ENCODE results near the gene SPATC1L.
A peak's percentile ranks its signal among the peaks of the same experiment; 100 is the strongest.
"Not testable (repeated sequence)": the region's sequence is repeated elsewhere in the genome, so short reads cannot be mapped to it uniquely, and the experiment has no call there.

The SPATC1L gene

DNA sequence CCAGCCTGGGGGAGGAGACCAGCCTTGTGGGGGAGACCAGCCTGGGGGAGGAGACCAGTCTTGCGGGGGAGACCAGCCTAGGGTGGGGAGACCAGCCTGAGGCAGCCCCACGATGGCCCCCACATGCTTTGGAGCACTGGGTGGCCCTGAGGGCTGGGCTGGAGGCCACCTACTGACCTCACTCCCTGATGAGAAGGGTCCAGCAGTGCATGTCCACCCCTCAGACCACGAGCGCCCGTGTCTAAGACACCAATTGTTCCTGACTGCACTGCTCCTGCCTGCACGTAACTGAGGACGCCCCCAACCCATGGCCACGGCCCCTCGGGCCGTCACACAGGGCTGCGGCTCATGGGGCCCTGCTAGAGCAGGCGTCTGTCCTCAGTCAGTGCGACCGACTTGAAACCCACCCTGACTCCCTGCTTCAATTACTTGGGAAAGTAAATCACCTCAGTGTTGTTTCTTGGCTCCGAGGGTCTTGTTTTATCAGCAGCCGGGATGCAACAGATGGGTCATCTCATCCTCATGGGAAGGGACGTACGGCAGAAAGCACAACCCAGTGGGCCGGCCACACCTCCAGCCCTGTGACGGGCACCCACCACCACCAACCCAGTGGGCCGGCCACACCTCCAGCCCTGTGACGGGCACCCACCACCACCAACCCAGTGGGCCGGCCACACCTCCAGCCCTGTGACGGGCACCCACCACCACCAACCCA, at the start of gene SPATC1L:
TSS of gene SPATC1L (minus strand) at position 550 of the 715 bp plus-strand sequence. CDS start 1,643 bp downstream, outside the sequence.
- DNase-seq: peak; percentile 56

DNA sequence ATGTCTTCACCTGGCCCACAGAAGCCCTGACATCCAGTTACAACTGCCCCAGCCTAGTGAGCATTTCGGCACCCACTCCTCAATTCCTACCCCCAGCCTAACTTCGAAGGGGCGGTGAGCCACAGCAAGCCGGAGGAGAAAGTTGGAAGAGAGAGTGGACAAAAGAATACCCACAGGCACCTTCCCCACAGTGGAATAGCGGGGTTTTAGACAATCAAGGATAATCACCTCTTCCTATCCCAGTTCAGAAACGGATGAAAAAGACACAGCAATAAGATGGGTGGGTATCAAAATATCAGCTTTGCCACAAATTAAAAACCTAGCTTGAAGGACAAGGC, 45.6 kb upstream of the SPATC1L start:
- no peak for DNase-seq

DNA sequence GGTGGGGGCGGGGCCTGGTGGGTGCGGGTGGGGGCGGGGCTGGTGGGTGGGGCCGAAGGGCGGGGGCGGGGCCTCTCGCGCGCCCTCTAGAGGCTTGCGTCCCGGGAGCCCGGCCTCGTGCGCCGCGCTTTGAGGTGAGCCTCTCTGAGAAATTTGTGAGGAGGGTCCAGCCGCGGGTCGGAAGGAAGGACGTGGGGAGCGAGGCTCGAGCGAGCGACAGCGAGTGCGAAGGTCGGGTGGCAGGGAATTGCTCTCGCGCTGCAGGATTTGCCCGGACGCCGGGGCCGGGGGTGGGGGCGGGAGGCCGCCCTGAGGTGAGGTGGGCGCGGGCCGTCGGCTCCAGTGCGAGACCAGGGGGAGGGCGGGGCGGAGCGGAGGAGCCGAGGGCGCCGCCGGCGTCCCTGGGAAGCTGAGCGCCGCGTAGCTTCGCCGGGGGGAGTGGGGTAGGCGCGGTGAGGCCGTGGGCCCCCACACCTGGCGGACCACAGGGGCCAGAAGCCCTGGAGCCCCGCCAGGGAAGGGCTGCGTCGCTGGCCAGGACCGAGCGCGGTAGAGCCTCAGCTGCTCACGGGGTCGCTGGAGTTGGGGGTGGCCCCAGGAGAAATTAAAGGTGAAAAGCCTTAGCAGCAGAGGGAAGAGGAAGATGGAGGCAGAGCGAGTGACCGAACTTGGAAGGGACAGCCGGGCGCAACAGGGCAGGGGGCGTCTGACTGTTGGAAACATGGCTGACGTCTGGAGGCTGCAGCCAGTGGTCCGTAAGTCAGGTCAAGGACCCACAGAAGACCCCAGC, 45.1 kb upstream of the SPATC1L start:
- no peak for DNase-seq

DNA sequence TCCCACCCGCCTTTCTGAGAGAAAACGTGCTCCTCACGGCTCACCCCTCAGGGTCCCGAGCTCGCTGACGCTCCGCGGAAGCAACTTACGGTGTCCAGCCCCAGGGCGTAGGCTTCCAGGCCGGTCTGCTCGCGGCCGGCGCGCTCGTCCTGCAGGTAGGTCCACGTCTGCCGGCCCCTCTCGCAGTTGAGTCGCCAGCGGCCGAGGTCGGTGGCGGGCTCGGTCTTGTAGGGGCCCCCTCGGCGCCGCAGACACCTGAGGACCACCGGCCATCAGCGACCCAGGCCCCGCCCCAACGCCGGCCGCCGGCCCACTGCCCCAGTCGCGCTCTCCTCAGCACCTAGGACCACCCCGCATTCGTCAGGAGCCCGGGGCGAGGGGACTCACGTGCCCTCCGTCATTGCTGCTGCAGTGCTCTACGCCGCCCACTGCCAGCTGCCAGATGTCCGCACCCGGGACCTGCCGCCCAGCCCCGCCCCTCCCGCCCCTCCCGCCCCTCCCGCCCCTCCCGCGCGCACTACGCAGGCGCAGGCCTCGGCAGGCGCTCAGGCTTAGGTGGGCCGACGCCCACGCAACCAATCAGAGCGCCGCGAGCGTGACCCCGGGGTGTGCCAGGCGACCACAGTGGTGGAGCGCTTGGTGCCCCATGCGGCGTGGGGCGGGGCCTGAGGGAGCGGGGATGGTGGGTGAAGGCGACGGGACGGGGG, 44.2 kb upstream of the SPATC1L start, which contains the start of gene LSS:
TSS of gene LSS (minus strand) at position 430 of the 707 bp plus-strand sequence. CDS start at position 401, 29 bp downstream.
- DNase-seq: peak; percentile 99

DNA sequence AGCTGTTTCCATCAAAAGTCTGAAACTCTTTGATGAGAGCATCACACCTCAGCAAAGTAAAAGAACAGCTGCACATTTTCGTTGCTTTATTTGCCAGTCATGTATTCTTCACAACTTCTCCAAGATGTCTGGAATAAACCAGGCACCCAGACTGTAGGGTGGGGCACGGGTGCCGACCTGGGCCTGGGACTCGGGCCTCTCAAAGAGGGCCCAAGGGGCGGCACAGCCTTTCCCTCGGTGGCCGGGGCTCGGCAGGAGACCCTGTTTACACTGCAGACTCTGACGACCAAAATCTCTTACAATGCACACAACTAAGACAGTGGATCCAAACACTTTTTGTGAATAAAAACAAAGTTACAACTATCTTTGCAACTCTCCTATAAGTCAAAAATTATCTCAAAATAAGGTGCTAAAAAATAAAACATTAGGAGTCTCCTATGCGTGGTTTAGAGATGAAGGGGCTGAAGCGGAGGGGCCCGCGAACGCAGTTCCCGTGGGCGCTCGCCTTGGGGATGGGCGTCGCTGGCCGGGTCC, 43.6 kb upstream of the SPATC1L start:
- no peak for DNase-seq

DNA sequence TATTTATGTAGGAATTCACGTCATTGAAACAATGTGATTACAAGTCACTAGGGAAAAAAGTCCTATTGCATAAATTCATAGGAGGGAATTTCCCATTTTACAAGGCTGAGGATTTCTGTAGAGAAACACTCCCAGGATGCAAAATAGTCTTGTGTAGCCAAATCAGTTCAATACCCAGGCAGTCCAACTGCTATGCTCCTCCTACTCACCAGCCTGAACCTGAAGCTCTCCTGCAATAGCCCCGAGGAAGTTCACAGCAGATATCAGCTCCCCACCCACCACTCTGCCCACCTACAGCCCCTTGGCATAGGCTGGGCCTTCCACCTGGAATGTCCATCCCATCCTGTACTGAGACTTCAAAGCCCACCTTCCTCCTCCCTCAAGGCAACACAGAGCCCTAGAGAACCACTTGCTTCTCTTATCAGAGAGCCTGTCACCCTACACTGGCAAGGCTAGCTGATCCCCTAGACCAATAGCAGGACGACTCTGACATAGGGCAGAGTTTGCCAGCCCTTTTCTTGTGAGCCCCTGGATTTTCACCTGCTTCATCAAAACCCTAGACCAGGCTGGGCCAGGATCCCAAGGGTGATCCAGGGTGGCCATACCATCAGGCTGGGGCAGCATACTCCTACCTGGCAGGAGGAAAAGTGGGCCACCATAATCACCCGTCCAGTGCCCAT, 42.8 kb upstream of the SPATC1L start:
- no peak for DNase-seq

DNA sequence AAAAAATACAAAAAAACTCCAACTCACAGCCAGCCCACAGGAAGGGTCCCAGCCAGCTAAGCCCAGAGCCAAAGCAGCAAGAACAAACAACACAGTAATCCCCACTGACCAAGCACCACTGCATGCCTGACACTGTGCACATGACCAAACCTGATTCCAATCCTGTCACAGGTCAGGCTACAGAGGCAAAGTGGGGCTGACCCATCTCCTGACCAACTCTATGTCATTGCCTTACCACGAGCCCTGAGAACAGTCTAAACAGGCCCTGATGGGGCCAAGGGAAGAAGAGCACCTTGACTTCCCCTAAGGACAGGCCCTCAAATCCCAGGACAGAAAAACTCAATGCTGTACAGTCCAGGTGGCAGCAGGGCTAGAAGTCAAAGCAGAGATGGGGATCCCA, 41.9 kb upstream of the SPATC1L start:
- DNase-seq: no peak

DNA sequence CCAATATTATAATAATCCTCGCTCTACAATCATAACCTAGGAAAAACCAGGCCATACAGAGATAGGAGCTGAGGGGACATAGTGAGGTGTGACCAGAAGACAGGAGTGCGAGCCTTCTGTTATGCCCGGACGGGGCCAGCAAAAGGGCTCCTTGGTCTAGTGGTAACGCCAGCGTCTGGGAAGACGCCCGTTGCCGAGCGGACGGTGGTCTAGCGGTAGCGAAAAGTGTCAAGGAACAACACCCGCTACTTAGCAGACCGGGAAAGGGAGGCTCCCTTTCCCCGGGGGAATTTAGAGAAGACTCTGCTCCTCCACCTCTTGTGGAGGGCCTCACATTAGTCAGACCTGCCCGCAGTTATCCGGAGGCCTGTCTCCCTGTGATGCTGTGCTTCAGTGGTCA, 39.4 kb upstream of the SPATC1L start:
- not testable (repeated sequence) for DNase-seq

DNA sequence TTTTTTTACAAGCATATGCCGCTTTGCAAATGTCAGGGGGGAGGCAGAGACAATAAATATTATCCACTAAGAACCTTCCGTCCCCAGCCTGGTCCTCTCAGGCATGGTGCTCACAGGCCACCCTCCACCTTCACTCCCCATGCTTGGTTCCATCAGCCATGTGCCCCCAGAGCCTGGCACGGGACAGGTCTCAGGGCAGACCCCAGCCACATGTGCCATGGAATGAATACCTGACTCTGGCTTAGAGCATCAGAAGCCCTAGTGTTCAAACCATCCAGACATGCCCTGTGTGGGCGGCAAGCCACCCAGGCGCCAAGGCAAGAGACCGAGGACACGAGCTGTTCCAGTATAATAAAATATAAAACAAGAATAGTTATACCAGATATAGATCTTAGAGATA, 39.0 kb upstream of the SPATC1L start:
- DNase-seq: no peak

DNA sequence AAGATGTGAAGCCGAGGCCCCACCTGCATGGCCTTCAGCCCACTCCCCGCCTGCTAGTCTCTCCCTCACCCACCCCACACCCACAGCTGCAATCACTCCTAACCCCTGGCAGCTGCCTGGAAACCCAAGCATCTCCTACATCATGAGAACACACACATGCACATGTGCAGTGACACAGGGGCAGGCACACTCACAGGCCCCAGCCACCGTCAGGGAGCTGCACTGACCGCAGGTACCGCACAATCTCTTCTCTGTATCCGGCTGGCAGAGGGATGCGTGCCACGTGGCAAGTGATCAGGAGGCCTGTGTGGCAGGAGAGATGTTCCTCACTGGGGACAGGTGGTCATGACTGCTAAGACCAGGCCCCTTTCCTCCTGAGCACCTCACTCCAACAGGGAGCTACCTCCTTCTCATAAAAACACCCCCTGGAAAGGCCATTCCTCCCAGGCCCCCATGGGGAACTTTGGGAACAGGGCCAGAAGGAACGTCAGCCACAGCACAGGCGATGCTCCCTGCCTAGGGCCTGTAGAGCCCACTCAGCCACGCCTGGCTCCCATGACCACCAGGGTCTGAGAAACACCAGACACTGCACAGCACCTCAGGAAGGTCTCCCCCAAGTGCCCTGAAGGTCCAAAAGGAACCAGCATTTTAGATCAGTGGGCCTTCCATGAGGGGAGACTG, 38.3 kb upstream of the SPATC1L start:
- no peak for DNase-seq

DNA sequence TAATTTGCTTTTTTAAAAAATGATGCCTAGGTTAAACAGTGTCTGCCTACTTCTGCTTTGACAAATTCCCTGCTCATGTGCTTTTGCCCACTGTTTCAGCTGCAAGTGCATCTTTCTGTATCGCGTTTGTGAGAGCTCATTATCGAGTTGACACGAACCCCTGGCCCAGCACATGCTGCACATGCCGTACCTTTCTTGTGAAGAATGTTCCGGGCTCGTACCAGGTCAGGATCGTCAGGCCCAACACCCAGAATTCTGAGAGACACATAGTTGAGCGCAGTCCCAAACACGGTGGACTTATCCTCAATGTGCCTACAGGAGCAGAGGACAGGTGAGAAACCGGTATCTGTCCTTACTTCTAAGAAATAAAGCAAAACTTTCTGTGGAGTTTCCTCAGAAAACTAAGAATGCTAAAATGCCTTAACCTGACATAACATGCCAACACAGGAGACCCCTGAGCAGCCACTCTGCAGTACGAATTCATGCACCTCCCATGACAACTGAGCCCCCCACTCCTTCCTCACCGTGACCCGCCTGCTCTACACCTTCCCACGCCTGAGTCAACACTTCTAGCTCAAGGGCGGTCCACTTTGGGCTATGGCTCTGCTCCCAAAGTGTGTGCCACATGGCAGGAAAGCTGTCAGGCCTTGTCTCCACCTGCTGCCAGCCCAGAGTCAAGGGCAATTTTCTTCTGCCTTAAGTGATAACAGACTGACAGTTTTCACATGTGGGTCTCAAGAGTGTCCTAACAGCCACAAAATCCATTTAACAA, 37.6 kb upstream of the SPATC1L start:
- DNase-seq: no peak

DNA sequence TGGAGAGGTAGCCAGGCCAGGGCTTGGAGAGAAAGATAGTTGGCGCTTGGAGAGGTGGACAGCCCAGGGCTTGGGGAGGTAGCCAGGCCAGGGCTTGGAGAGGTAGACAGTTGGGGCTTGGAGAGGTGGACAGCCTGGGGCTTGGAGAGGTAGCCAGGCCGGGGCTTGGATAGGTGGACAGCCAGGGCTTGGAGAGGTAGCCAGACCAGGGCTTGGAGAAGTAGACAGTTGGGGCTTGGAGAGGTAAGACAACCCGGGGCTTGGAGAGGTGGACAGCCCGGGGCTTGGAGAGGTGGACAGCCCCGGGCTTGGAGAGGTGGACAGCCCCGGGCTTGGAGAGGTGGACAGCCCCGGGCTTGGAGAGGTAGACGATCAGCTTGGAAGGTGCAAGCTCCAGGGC, 36.6 kb upstream of the SPATC1L start:
- DNase-seq: no peak

DNA sequence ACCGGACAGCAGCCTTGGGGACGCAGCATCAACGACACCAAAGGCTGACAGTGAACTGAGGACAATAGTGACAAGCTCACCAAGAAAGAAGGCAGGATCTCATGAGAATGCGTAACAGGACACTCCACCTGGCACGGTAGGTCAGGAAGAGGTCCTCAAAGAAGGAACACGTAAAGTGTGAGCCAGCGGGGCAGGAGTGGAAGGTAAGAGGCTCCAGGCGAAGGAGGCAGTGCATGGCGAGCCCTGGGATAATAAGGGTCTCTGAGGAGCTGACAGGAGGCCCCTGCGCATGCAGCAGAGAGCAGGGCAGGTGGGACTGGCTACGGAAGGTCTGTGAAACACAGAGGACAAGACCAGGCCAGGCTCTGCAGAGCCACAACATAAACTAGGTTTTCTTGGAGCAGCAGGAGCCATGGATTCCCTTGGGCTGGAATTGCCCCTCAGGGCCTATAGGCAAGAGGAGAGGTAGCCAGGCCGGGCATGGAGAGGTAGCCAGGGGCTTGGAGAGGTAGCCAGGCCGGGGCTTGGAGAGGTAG, 36.1 kb upstream of the SPATC1L start:
- DNase-seq: no peak

DNA sequence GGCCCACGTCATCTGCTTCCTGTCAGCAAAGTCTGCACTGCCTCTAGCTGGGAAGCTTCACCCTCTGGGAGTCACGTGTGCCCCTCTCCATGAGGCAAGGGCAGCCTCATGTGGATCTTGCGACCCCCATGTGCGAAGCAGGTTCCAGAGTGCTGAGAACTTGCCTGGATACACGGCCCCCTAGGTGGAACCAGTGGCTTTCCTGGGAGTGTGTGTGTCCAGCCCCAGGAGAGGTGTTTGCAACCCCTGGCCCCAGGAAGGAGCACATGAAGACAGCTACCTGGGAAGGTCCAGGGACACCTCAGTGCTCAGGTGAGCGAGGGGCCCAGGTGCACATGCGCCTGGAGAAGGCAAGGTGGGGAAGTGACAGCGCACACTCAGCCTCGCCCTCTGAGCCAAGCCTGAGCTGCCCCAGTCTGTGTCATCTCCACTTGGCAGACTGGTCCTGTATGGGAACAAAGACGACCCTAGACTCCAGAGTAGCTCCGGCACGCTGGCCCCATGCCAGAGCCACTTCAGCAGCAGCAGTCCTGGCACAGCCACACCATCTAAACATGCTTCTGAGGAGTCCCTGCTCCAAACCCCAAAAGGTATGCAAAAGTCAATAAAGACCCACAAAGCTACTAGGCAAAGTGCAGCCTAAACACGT, 35.5 kb upstream of the SPATC1L start:
- DNase-seq: no peak

DNA sequence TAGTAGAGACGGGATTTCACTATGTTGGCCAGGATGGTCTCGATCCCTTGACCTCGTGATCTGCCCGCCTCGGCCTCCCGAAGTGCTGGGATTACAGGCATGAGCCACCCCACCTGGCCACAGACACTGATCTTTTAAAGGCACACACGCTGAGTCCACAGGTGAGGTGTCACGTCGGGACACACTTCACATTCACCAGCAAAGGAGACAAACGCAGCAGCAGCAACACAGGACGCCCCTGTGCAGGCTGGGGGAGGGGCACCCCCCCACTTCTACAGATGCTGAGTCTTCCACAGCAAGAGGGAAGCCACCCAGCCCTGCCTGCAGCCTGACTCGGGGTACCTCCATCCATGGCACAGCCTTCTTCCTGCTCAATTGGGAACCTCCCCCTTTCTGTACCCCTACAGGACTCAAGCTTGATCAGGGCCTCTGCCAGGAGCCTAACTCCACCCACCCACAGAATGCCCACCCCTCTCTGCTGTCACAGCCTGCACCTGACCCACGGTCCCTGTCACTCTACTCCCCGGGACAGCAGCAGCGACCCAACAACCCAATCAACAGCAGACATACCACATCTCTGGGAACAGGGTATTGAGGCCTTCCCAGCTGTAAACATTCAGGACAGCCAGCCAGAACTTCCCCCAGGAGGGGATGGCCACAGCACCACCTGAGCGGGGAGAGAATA, 34.8 kb upstream of the SPATC1L start:
- no peak for DNase-seq

DNA sequence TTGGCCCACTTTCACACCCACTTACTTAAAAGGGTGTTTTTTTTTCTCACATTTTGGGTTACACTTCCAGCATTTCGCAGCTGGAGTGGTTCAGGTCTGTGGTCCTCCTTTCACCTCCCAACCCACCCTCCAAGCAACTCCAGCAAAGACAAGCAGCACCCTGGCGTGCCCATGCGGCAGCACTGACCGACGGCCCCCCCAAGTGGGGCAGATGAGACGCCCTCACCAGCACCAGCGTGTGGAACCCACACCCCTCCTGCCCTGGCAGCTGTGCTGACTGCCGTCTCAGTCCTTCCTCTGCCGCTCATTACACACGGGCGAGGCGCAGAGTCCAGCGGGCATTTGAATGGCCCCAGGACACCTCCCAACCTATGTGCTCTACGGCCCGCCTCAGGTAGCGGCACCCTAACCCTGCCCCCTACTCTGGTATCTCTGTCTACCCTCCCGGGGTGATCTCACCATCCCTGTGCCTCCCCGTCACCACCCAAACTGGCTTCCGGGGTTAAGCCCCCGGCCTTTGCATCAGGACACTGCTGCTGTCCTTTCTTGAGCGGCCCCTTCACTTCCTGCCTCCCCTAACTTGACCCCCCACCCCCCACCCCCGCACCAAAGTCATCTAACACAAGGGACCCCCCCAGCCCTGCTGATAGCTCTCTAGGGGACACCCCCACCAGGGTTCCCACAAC, 33.4 kb upstream of the SPATC1L start:
- no peak for DNase-seq

DNA sequence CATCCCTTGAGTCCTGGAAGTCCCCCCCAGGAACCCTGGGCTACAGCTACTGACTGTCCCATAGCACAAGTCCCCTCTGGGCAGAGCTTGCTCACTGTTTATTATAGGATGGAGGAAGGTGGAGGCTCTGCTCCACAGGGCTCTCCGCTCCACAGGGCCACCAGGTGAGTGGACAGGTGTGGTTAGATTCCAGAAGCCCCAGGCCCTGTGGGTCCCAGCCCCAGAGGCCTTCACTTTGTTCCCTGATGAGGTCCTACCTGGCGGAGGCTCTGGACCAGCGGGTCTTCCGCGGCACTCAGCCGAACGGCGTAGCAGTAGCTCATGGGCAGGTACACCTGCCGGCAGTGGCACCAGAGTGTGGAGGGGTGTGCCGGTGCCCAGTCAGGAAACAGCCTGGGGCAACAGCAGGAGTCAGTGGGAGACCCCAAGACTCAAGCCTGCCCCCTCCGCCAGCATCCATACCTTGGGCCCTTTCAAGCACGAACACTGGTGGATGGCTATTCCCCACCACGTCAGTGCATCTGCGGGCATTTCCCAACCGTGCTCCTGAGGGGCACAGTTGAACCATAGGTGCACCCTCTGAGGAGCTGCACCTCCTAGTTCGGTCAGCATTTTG, 32.0 kb upstream of the SPATC1L start:
- no peak for DNase-seq

DNA sequence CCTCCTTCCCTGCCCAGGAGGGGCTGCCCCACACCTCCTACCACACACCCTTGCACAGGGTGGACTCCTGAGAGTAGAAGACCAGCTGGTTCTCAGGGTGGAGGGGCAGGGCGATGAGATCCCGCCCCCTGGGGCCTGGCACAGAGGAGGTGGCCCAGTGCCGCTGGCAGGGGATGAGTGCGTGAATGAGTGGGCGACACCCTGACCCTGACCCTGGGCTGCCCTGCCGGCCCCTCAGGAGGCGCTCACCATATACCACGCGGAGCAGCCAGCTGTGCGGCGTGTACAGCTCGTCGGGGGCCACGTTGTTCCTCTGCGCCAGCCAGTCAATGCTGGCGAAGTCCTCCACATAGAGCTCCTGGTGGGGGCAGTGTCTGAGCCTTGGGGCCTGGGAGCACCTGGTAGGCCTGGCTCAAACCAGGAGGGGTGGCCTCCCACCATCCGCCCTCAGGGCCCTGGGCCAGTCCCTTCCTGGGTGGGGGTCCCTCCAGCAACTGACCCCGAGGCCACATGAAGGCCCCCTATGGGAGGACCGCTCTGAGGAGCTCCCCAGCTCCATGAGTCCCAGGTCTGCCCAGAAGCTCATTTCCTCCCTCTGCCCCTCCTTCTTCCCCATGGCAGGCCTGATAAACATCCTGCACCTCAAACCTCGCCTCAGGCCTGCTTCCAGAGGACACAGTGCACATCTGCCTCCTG, 31.3 kb upstream of the SPATC1L start:
- DNase-seq: no peak
